Glomerular endothelial cell (primary cell): ENCODE measurements around the gene ITGBL1. TPM values are rescaled to one million over a fixed set of nuclear protein-coding genes. Genes with fewer than 3 reads are reported as not detected.

Experiments used
- DNase-seq: peaks from one replicate; pipeline ENCODE4 v3.0.0-alpha.2; 2011; ENCODE audit warnings: low read depth, low spot score; ENCODE audit errors: extremely low read depth
- total RNA-seq: library from RNA; depleted of rRNA; stranded (reverse); fragments of >200 nt; gene quantifications from 2 replicates; pipeline ENCODE4 v1.2.3, GENCODE V29; 2015

Gene ITGBL1
- total RNA-seq, 1 donor from 2014 or later: 1.3 TPM

- DNase-seq: no peak
Measured at GRCh38 chr13:101728615-101729014, 276.1 kb downstream of the ITGBL1 start.

GRCh38 chr13:101730420-101731000, 278.0 kb downstream of the ITGBL1 start:
- no peak for DNase-seq

- DNase-seq: no peak
Measured at GRCh38 chr13:101736566-101736965, 284.1 kb downstream of the ITGBL1 start.

GRCh38 chr13:101738336-101738735, 285.9 kb downstream of the ITGBL1 start:
- DNase-seq: no peak

- no peak for DNase-seq
Measured at GRCh38 chr13:101739382-101740178, 287.1 kb downstream of the ITGBL1 start.

- no peak for DNase-seq
Measured at GRCh38 chr13:101746513-101746912, 294.0 kb downstream of the ITGBL1 start.

- no peak for DNase-seq
Measured at GRCh38 chr13:101747039-101747438, 294.6 kb downstream of the ITGBL1 start.

GRCh38 chr13:101749584-101749983, 297.1 kb downstream of the ITGBL1 start:
- no peak for DNase-seq

GRCh38 chr13:101751488-101751887, 299.0 kb downstream of the ITGBL1 start:
- DNase-seq: peak; percentile 70

- DNase-seq: no peak
Measured at GRCh38 chr13:101752432-101752831, 300.0 kb downstream of the ITGBL1 start.

GRCh38 chr13:101755228-101755887, 302.9 kb downstream of the ITGBL1 start:
- DNase-seq: no peak

- DNase-seq: peak; percentile 33
Measured at GRCh38 chr13:101757446-101758039, 305.1 kb downstream of the ITGBL1 start.

GRCh38 chr13:101763191-101763590, 310.7 kb downstream of the ITGBL1 start:
- DNase-seq: no peak

Other genes with a start within 250 kb of the ITGBL1 start
- gene NALCN, start 36.2 kb upstream of the ITGBL1 start, total RNA-seq: 2.3 and 2.5 TPM in 2 replicates